ENCODE data around the gene CFI.

CFI gene

DNA sequence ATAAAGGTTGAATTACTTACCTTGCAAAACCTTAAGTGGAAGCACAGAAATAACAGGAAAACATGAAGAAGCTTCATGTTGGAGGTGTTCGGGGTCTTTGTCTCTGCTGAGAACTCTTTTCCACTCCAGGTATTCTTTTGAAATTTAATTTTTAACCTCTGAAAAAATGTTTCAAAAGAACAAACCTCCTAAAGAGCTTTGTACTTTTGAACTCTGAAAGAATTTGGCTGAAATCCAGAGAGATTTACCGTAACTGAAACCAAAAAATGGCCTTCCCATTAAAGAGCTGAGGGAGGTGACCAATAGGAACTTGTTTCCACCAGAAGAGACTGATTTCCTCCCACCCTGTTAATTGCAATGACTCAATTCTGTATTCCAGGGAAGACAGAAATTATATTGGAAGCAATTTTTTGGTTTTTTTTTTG is at the start of gene CFI:
CFI (minus strand) TSS at position 105 of the 425 bp plus-strand sequence; CDS start at position 77, 28 bp downstream.
- no peak for DNase-seq

DNA sequence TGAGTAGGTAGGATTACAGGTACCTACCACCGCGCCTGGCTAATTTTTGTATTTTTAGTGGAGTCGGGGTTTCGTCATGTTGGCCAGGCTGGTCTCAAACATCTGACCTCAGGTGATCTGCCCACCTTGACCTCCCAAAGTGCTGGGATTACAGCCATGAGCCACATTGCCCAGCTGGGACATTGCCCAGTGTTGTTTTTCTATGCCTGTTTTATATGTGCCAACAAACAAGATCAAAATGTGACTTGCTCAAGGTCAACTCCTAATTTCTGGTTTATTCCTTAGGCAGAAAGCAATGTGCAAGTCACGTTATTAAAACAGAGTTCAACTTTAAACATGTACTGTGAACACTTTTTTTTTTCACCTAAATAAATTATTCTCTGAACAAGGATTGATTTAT is 48.8 kb upstream of the CFI start:
- DNase-seq = no peak

- DNase-seq = no peak
These were observed 46.7 kb upstream of the CFI start for GRCh38 chr4:109848501-109848900.

DNA sequence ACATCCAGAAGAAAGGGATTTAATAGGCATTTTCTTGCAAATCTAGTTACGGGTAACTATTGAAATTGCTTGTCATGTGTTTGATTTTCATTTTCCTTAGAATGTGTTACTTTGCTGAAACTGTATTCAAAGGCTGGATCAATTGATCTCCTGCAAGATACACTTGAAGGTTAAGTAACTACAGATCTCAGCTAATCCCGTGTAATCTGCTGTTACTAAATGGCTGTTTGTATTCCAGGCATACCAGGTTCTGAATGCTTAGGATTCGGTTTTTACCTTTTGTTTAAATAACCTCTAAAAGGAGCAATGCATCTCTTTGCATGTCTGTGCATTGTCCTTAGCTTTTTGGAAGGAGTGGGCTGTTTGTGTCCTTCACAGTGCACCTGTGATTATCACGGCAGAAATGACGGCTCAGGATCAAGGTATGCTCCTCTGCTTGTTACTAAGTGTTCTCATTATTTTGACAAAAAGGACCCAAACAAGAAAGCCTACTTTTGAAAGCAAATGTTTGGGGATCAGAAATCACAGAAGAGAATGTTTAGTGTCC is 46.2 kb upstream of the CFI start, which contains the start of gene LRIT3:
LRIT3 (plus strand) TSS at position 212 of the 547 bp plus-strand sequence; CDS start at position 307, 95 bp downstream.
- no peak for DNase-seq

GRCh38 chr4:109846395-109847098 is 44.7 kb upstream of the CFI start:
- no peak for DNase-seq

DNA sequence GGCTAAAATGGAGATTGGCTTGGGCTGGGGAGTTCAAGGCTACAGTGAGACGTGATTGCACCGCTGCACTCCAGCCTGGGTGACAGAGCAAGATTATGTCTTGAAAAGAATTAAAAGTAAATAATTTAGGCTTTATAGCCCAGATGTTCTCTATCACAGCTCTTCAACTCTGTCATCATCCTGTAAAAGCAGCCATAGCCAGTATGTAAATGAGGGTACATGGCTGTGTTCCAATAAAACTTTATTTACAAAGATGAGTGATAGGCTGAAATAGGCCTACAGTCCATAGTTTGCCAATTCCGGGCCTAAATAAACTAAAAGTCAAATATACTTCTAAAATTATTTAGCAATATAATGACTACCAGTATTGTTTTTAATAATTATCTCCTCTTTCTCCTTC is 35.2 kb upstream of the CFI start:
- no peak for DNase-seq

DNA sequence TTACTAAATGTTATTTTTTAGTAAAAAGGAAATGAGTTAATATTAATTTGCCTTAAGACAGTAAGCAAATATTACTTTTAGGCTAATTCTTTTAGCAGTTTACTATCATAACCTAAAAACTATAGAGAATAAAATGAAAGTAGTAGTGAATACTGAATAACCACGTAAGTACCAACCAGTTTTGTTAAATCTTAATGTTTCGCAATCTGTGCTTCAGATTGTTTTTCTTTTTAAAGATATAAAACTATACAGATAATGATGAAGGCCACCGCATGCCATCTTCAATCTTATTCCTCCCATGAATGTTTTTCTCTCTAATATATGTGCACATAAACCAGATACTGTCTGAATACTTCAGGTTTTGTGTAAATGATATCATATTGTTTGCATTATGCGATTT is 32.0 kb upstream of the CFI start:
- no peak for DNase-seq

DNA sequence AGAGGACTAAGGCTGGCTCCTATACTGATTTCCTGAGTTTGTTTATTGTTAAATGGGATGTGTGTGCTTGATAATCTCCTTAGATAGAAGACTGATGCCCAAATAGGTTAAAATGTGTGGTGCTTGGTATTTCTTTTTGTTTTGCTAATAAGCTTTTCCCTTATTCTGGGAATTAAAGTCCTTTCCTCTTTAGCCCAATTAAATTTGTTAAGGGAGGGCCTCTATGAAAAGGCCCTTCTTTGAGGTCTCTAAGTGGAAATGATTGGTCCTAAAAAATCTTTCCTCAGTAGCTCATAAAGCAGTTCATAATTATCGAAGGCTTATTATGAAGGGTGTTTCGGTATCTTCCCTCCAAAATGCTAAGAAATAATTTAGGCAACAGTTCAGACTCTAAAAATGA is 25.9 kb upstream of the CFI start, which contains the start of gene RRH:
RRH (plus strand) TSS at position 301 of the 400 bp plus-strand sequence; CDS start at position 357, 56 bp downstream.
- DNase-seq = no peak

DNA sequence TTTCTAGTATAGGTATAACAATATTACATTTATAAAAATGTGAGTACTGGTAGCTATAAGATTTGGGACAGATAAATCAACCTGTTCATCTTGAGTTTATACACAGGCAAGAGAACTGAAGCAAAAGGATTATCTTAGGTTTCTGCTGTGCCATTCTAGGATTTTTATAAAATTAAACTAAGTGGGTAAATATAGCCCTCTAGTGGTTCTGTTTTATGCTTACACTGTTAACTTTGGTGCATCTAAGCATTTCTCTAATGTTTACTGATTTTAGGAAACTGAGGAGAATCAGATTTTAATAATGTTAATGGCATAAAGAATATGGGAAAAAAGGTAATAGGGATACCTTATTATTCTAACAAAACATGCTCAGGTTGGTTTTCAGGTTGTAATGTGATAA is 24.9 kb upstream of the CFI start:
- DNase-seq = no peak

- DNase-seq = no peak
These were observed 19.4 kb upstream of the CFI start for GRCh38 chr4:109821185-109821584.

- DNase-seq = no peak
These were observed 18.8 kb upstream of the CFI start for GRCh38 chr4:109820563-109820962.

GRCh38 chr4:109818268-109818667 is 16.5 kb upstream of the CFI start:
- DNase-seq = no peak

- DNase-seq = no peak
These were observed 15.1 kb upstream of the CFI start for GRCh38 chr4:109816894-109817293.

GRCh38 chr4:109816082-109816442 is 14.3 kb upstream of the CFI start:
- DNase-seq = peak; percentile 41

- DNase-seq = peak; percentile 91
These were observed 13.6 kb upstream of the CFI start, which contains the start of gene GAR1 for GRCh38 chr4:109815151-109816081. TSS of gene GAR1 (plus strand) at chr4:109815762. CDS start at chr4:109816165, 403 bp downstream.

DNA sequence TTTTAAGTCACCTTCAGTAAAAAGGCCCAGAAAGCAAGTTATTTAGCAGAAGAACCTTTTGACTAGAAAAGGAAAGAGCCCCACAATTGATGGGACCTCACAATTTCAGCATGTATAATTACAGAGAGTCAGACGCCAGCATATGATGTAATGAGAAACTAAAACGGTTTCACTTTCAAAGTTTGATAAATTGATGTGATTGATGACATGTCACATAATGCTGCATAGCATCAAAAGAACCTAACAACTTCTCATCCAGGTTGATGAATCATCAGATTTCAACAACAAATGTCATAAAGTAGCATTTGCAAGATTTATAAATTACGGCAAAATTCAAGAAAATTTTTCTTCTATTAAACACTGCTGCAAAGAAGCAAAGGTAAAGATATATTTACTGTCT is 9.9 kb upstream of the CFI start:
- no peak for DNase-seq

DNA sequence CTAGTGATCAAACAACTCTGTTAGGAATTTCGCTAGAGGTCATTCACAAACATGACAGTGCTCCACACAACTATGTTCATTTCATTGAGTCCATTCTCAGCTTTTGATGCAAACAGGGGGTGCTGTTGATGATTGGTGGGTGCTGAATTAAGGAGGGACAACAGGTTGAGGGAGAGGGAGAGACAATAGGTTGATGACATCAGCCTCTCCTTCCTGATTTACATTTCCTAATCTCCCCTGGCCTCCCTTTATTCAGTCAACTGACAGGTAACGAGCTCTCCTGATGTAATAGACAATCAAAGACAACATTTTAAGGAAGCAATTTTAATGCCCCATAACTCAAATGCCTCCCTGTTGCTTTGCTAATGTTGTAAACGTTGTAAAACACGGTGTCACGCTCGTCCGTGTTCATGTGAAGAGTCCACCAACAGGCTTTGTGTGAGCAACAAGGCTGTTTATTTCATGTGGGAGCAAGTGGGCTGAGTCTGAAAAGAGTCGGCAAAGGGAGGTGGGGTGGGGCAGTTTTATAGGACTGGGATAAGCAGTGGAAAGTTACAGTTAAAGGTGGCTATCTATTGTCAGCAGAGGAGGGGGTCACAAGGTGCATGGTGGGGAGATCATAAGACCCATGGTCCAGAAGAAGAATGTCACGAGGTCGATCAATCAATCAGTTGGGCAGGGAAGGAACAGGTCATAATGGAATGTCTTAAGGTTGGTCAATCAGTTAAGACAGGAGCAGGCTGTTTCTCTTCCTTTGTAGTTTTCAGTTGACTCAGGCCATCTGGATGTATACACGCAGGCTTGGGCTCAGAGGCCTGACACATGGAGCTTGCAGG is 9.0 kb upstream of the CFI start:
- no peak for DNase-seq

GRCh38 chr4:109809655-109810054 is 7.9 kb upstream of the CFI start:
- DNase-seq = no peak

DNA sequence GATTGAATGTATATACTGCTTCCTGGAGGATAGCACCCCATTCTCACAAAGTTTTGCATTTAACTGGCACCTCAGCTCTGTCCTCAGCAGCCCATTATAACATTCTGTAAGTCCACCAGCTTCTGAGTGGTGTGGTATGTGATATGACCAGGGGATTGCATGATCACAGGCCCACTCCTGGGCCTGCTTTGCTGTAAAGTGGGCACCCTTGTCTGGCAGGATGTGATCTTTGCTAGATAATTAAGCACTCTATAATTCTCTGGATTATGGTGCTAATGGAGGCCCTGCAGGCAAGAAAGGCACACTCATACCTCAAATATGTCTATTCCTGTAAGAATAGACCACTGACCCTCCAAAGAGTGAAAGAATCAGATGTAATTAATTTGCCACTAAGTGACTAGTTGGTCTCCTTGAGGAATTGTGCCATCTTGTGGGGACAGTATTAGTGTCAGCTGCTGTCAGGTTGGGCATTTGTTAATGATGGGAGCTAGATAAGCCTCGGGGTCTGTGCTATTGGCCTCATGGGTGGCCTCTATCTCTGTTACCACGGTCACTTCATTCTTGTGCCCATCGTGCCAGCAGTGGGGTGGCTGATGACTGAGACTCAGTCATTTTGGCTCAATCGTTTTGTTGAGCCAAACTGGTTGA is 2.2 kb upstream of the CFI start:
- DNase-seq = peak; percentile 17

DNA sequence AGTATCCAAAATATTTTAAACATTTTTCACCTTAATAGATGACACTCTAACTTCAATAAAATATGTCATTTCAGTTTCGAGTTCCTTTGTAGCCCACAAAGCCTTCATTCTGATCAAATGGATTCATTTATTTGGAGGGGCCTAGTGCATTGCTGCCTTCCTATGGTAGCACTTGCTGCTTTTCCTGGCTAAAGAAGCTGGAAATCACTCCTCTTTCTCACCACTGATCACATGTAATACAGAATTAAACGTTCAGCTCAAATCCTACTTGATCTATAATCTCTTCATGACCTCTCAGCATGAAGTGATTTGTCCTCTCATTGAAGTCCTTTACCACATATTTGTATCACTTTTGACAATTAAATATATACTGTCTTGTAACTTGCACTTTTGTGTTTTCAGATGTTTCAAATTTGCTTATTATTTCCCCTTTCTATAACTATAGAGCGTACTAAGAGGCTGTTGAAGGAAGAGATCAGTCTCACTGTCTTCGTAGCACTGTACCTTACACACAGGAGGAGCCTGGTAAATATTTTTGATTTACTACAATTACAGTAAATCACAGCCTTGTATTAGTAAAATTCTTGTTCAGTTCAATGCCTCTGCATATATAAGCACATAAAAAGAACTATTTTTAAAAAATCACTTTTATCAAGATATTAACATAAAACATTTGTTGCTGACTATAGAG is 555 bp downstream of the CFI start:
- no peak for DNase-seq

DNA sequence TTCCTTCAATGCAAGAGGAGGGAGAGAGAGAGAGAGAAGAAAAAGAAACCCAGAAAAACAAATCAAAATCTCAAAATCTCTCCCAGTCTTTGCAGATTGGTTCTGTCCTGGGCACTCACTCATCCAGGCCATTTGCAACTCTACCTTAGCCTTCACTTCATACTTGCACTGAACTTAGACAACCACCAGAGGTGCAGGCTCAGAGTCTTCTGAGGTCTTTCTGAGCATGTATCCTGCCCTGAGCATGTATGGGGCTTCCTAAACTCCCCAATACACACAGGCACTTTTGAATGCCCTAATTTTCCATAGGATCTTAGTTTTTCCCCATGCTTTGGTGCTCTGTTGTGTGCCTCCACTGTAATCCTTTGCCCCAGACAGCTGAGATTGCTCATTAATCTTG is 2.9 kb downstream of the CFI start:
- no peak for DNase-seq
